ENCODE data around the gene NDUFC2. TPM values are rescaled to one million over a fixed set of nuclear protein-coding genes. Genes with fewer than 3 reads are reported as not detected.

The NDUFC2 gene
- total and polyA plus RNA-seq, 2 of the 13 experiments (the other 11 are each of a cell fraction or from before 2014, with no cell fraction given) = 256 to 363 TPM

- peak; percentile 24; the same call in 1 of the 2 replicates for TF ChIP-seq CTCF (CRISPR knock-in tag; IDR thresholded peaks at IDR 0.05)
- TF ChIP-seq ZNF20 (CRISPR knock-in tag; IDR thresholded peaks at IDR 0.05) = no peak
Measured at GRCh38 chr11:78076733-78077403, 2.8 kb downstream of the NDUFC2 start (continued).

- intact Hi-C loops (cut with micrococcal nuclease; ENCODE audit: unreplicated experiment) = loop anchor here (5.0 kb wide), 1 partner anchor 113 kb away; the partner anchor contains the start of genes KCTD21 and USP35
- H3K4me3 ChIP-seq (replicated peaks in 1 of 3; ENCODE audit: insufficient read depth in 1 of 3, low read depth in 2 of 3, low read length in 3 of 3) = peak overlapping the region in 2 of 3 experiments; percentile 42 to 43; a peak in 1 of 6 replicates
- H3K9me3 ChIP-seq (ENCODE audit: low read length) = no peaks in the 10 kb centered on the region
- in situ Hi-C loops (cut with HindIII; ENCODE audit: extremely low pct_ligation_motif_present, low pct_unique_long_range_greater_than_20kb) = no loop called here
- POLR2A ChIA-PET = interaction anchor here (1.2 kb wide), 1 partner anchor 16 kb away, joined by 5 read pairs; no protein-coding TSS in a partner anchor
- peaks cover 86% of the 10 kb centered on the region for H3K79me2 ChIP-seq (ENCODE audit: insufficient read depth, low read length)
- DNase-seq (ENCODE audit: low spot score) (no peak), FAIRE-seq (no peak), ATAC-seq (no peak)
- peaks cover 64% of the 10 kb centered on the region for H3K4me1 ChIP-seq (ENCODE audit: insufficient read depth, low read length)
- H3K27me3 ChIP-seq (ENCODE audit: control insufficient read depth in 1 of 2, insufficient read depth in 2 of 2, low read length in 2 of 2) = no peaks in the 10 kb centered on the region; a peak in 1 of 5 replicates
- no peak overlapping the region; the same call in 1 of the 2 replicates for H3K9ac ChIP-seq (ENCODE audit: insufficient read depth, low read depth, low read length)
- H3K27ac ChIP-seq (ENCODE audit: extremely low read length, insufficient read depth, low read length) = no peak overlapping the region
- BruUV-seq (replicated peaks) = no TSS peak
- 61% methylated on average over 6 of the region's 6 CpGs for WGBS (ENCODE audit: low lambda C conversion rate)
- peak overlapping the region; percentile 84 for H3K4me2 ChIP-seq (ENCODE audit: low read depth, low read length)
- H2AFZ ChIP-seq (ENCODE audit: low read length) = no peak overlapping the region
- peaks cover 36% of the 10 kb centered on the region for H4K20me1 ChIP-seq (ENCODE audit: insufficient read depth, low read length)
- H3K36me3 ChIP-seq (replicated peaks in 1 of 2; ENCODE audit: control insufficient read depth in 1 of 2, insufficient read depth in 2 of 2, low read length in 2 of 2) = peaks cover 8 to 43% of the 10 kb centered on the region in 2 experiments
- CTCF ChIA-PET (ENCODE audit: low intra/inter-chr PET ratio, low total read pairs) = no interaction called here
- TF ChIP-seq CHCHD3 (CRISPR knock-in tag; IDR thresholded peaks at IDR 0.05) (no peak), GPBP1L1 (CRISPR knock-in tag; IDR thresholded peaks at IDR 0.05) (no peak), TARDBP (CRISPR knock-in tag; IDR thresholded peaks at IDR 0.05) (no peak), KAT7 (CRISPR knock-in tag; IDR thresholded peaks at IDR 0.05; ENCODE audit: borderline replicate concordance) (no peak), KLF6 (CRISPR knock-in tag; IDR thresholded peaks at IDR 0.05) (no peak), FOXP1 (IDR thresholded peaks at IDR 0.05) (no peak), FOXP1 (CRISPR knock-in tag; IDR thresholded peaks at IDR 0.05) (no peak), NKX3-1 (CRISPR knock-in tag; IDR thresholded peaks at IDR 0.05) (no peak), KDM6A (CRISPR knock-in tag; IDR thresholded peaks at IDR 0.05; ENCODE audit: low read depth) (no peak), FOXA1 (IDR thresholded peaks at IDR 0.05) (no peak), FOXA1 (CRISPR knock-in tag; IDR thresholded peaks at IDR 0.05) (peak; percentile 27; the same call in 1 of the 2 replicates), THAP11 (CRISPR knock-in tag; IDR thresholded peaks at IDR 0.05) (no peak), ZNF782 (CRISPR knock-in tag; IDR thresholded peaks at IDR 0.05; ENCODE audit: borderline replicate concordance) (no peak), BRF2 (CRISPR knock-in tag; IDR thresholded peaks at IDR 0.05) (no peak), RNF2 (conservative IDR thresholded peaks at IDR 0.05; ENCODE audit: low read depth) (no peak), ARID2 (CRISPR knock-in tag; IDR thresholded peaks at IDR 0.05; ENCODE audit: borderline replicate concordance) (no peak)
- TF ChIP-seq, protein P1, sequence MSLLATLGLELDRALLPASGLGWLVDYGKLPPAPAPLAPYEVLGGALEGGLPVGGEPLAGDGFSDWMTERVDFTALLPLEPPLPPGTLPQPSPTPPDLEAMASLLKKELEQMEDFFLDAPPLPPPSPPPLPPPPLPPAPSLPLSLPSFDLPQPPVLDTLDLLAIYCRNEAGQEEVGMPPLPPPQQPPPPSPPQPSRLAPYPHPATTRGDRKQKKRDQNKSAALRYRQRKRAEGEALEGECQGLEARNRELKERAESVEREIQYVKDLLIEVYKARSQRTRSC (CRISPR knock-in tag; IDR thresholded peaks at IDR 0.05; ENCODE audit: low read depth) = no peak
Measured at GRCh38 chr11:78074756-78075155, 4.9 kb downstream of the NDUFC2 start.
